Fibroblast of lung (primary cell): Measurements from ENCODE around the gene NCKAP5. TPM values are rescaled to one million over a fixed set of nuclear protein-coding genes. Genes with fewer than 3 reads are reported as not detected.
"Not testable (repeated sequence)": the region's sequence is repeated elsewhere in the genome, so short reads cannot be mapped to it uniquely, and the experiment has no call there.

ENCODE experiments used
- DNase-seq, 2 donors: peaks; one replicate each; pipeline versions ENCODE4 v3.0.0 to v3.0.0-alpha.2; 2010; ENCODE audit warnings: low read depth in 2 of 2
- H2AFZ ChIP-seq: 2 replicates; pipeline ENCODE4 v1.5.1; 2012; ENCODE audit warnings: low read length, control low read depth, inconsistent platforms
- H3K27ac ChIP-seq: 2 replicates; pipeline ENCODE4 v1.5.1; 2011; ENCODE audit warnings: low read length, control low read depth; ENCODE audit not compliant: insufficient read depth
- H3K27me3 ChIP-seq: 2 replicates; pipeline ENCODE4 v1.5.1; 2011; ENCODE audit warnings: mild to moderate bottlenecking, low read length; ENCODE audit not compliant: control insufficient read depth, insufficient read depth
- H3K36me3 ChIP-seq: 2 replicates; pipeline ENCODE4 v1.5.1; 2011; ENCODE audit warnings: low read length; ENCODE audit not compliant: control insufficient read depth, insufficient read depth
- H3K4me1 ChIP-seq: 2 replicates; pipeline ENCODE4 v1.5.1; 2011; ENCODE audit warnings: low read length; ENCODE audit not compliant: control insufficient read depth, insufficient read depth; ENCODE audit errors: extremely low read depth
- H3K4me2 ChIP-seq: 2 replicates; pipeline ENCODE4 v1.5.1; 2011; ENCODE audit warnings: low read length, control low read depth; ENCODE audit not compliant: insufficient read depth; ENCODE audit errors: extremely low read depth
- H3K4me3 ChIP-seq, 4 experiments: fragments of 200-600 bp in 1 of 4; sonication (generic) in 1 of 4; replicated peaks in 1 of 4; 2 replicates each; pipeline ENCODE4 v1.5.1; 2011 to 2016; ENCODE audit warnings: low read length in 4 of 4, low read depth in 3 of 4, mild to moderate bottlenecking in 3 of 4, control low read depth in 2 of 4, inconsistent platforms in 1 of 4, mixed read lengths in 1 of 4; ENCODE audit not compliant: insufficient read depth in 1 of 4; ENCODE audit errors: control extremely low read depth in 1 of 4
- H3K79me2 ChIP-seq: 2 replicates; pipeline ENCODE4 v1.5.1; 2012; ENCODE audit warnings: mild to moderate bottlenecking, low read length, inconsistent platforms; ENCODE audit not compliant: control insufficient read depth, insufficient read depth
- H3K9ac ChIP-seq: 2 replicates; pipeline ENCODE4 v1.5.1; 2011; ENCODE audit warnings: mild to moderate bottlenecking, low read length, control low read depth; ENCODE audit not compliant: insufficient read depth
- H3K9me3 ChIP-seq: 2 replicates; pipeline ENCODE4 v1.5.1; 2012; ENCODE audit warnings: low read depth, low read length; ENCODE audit not compliant: control insufficient read depth, insufficient read depth
- H4K20me1 ChIP-seq: 2 replicates; pipeline ENCODE4 v1.5.1; 2011; ENCODE audit warnings: low read length; ENCODE audit not compliant: control insufficient read depth, insufficient read depth; ENCODE audit errors: extremely low read depth
- EZH2 ChIP-seq: IDR thresholded peaks from 2 replicates; pipeline ENCODE4 v1.5.1; 2012; ENCODE audit warnings: low read length, control low read depth, mild to moderate bottlenecking; ENCODE audit errors: missing control alignments
- polyA plus RNA-seq, 2 donors: library from polyadenylated mRNA; depleted of rRNA in 1 of 2; stranded (reverse) in 1 of 2; unstranded in 1 of 2; fragments of >200 nt; gene quantifications; 2 replicates each; pipeline ENCODE4 v1.2.1, GENCODE V29; 2011 to 2012; ENCODE audit warnings: missing spikeins in 1 of 2
- total RNA-seq: library from RNA; depleted of rRNA; stranded (reverse); fragments of >200 nt; gene quantifications from 2 replicates; pipeline ENCODE4 v1.2.1, GENCODE V29; 2014
- TF ChIP-seq, protein P1 (sequence below), 2 donors: IDR thresholded peaks in 1 of 2; conservative IDR thresholded peaks in 1 of 2; 1 replicate in 1 of 2; 2 replicates in 1 of 2; pipeline ENCODE4 v1.5.1; 2011 to 2012; ENCODE audit warnings: low read length in 2 of 2, control low read depth in 1 of 2, inconsistent platforms in 1 of 2, low read depth in 1 of 2, mild to moderate bottlenecking in 1 of 2

NCKAP5 gene
- total and polyA plus RNA-seq, 2 donors (not counting 1 experiment from before 2014, with no cell fraction given) = 2.6 to 6.2 TPM

DNA sequence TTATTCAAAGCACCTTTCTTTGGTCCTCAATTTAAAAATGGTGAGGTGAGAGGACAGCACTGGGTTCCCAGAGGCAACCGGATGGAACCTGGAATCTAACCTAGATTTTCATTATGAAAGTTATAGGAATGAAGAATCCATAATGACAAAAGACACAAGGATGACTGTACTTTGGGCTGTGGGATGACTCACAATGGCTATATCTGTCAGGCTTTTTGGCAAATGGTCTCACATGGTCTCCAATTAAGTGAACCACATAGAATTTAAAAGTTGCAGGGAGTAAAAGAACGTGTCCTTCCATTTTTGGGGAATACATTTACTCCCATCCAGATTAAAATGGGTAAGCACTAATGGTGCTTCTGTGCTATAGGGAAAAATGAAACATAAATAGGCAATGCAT is 866.5 kb downstream of the NCKAP5 start:
- H3K27ac ChIP-seq = no peak overlapping the region
- no peak overlapping the region for H3K9ac ChIP-seq
- no peaks in the 10 kb centered on the region for H3K36me3 ChIP-seq
- DNase-seq = peak; percentile 25 to 79
- no peaks in the 10 kb centered on the region for H3K9me3 ChIP-seq
- no peaks in the 10 kb centered on the region for H3K27me3 ChIP-seq
- TF ChIP-seq, protein P1, sequence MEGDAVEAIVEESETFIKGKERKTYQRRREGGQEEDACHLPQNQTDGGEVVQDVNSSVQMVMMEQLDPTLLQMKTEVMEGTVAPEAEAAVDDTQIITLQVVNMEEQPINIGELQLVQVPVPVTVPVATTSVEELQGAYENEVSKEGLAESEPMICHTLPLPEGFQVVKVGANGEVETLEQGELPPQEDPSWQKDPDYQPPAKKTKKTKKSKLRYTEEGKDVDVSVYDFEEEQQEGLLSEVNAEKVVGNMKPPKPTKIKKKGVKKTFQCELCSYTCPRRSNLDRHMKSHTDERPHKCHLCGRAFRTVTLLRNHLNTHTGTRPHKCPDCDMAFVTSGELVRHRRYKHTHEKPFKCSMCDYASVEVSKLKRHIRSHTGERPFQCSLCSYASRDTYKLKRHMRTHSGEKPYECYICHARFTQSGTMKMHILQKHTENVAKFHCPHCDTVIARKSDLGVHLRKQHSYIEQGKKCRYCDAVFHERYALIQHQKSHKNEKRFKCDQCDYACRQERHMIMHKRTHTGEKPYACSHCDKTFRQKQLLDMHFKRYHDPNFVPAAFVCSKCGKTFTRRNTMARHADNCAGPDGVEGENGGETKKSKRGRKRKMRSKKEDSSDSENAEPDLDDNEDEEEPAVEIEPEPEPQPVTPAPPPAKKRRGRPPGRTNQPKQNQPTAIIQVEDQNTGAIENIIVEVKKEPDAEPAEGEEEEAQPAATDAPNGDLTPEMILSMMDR (conservative IDR thresholded peaks at IDR 0.05 in 1 of 2, IDR thresholded peaks at IDR 0.05 in 1 of 2; ENCODE audit: low read depth in 1 of 2, low read length in 2 of 2) = no peak
- no peak for TF ChIP-seq EZH2
- H3K79me2 ChIP-seq = no peaks in the 10 kb centered on the region
- peaks cover 2% of the 10 kb centered on the region for H3K4me1 ChIP-seq
- H4K20me1 ChIP-seq = no peaks in the 10 kb centered on the region
- H3K4me2 ChIP-seq = no peak overlapping the region
- H3K4me3 ChIP-seq = no peak overlapping the region
- no peak overlapping the region for H2AFZ ChIP-seq

DNA sequence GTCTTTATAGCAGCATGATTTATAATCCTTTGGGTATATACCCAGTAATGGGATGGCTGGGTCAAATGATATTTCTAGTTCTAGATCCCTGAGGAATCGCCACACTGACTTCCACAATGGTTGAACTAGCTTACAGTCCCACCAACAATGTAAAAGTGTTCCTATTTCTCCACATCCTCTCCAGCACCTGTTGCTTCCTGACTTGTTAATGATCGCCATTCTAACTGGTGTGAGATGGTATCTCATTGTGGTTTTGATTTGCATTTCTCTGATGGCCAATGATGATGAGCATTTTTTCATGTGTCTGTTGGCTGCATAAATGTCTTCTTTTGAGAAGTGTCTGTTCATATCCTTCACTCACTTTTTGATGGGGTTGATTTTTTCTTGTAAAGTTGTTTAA is 868.5 kb downstream of the NCKAP5 start:
- H4K20me1 ChIP-seq = not testable (repeated sequence)

DNA sequence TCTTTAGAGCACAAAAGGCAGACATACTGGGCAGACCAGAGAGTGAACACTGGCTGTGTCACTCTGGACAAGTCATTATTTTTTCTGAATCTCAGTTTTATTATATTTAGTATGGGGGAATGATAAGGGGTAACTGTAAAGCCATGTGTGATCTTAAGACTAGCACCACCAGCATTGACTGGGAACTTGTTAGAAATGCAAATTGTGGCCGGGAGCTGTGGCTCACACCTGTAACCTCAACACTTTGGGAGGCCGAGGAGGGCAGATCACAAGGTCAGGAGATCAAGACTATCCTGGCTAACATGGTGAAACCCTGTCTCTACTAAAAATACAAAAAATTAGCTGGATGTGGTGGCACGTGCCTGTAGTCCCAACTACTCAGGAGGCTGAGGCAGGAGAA is 869.9 kb downstream of the NCKAP5 start:
- H3K4me2 ChIP-seq, H3K27ac ChIP-seq, H4K20me1 ChIP-seq, H3K4me1 ChIP-seq, H2AFZ ChIP-seq, DNase-seq, H3K79me2 ChIP-seq, H3K27me3 ChIP-seq, H3K9ac ChIP-seq, H3K9me3 ChIP-seq, H3K4me3 ChIP-seq, H3K36me3 ChIP-seq: not testable (repeated sequence)

More for the DNA sequence above, 868.5 kb downstream of the NCKAP5 start:
- H3K36me3 ChIP-seq, H3K4me3 ChIP-seq, H3K27me3 ChIP-seq, H3K27ac ChIP-seq, H2AFZ ChIP-seq, H3K79me2 ChIP-seq, H3K4me1 ChIP-seq, H3K9me3 ChIP-seq, H3K4me2 ChIP-seq, H3K9ac ChIP-seq, DNase-seq: not testable (repeated sequence)

DNA sequence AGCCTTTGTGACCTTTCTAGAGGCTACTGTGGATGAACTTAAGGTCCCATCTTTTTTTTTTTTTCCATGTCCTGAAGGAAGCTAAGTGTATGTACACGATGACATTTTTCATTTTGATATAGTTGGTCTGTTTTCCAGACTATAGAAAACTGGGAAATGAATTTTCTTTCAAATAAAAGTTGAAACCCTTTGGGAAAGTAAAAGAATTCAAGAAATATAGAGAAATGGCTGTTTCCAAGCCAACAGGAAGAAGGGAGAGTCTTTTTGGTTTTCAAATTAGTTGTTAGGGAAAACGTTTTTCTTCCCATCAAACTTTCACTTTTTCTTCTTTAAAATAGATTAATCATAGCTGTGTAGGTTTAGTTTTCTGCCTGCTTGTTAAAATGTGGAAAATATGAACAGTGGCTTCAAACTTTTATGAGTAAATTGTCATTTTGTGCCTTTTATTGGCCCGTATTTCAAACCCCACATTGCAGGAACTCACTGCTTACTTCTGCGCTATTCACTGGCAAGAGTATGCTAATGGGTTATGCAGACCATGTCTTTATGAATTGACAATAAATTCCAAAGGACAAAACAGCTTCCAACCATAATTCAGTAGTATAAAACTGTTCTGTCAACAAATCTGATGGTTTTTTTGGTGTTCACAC is 870.6 kb downstream of the NCKAP5 start:
- TF ChIP-seq EZH2 = no peak
- TF ChIP-seq, protein P1 (conservative IDR thresholded peaks at IDR 0.05 in 1 of 2, IDR thresholded peaks at IDR 0.05 in 1 of 2; ENCODE audit: low read depth in 1 of 2, low read length in 2 of 2) = no peak
- Histone ChIP-seq H3K36me3 (no peaks in the 10 kb centered on the region), H3K9me3 (no peaks in the 10 kb centered on the region), H3K9ac (no peak overlapping the region), H3K79me2 (no peaks in the 10 kb centered on the region), H3K27ac (no peak overlapping the region), H2AFZ (no peak overlapping the region), H3K4me1 (peaks cover 3% of the 10 kb centered on the region), H3K27me3 (no peaks in the 10 kb centered on the region), H3K4me3 (no peak overlapping the region), H4K20me1 (no peaks in the 10 kb centered on the region), H3K4me2 (no peak overlapping the region)
- no peak for DNase-seq
